Motor neuron (in vitro differentiated cells): Measurements from ENCODE around the gene IBA57. TPM values are rescaled to one million over a fixed set of nuclear protein-coding genes. Genes with fewer than 3 reads are reported as not detected.

Experiments used
- ATAC-seq, 8 experiments: fragments of 200-7000 bp; cut with Tn5 transposase; replicated peaks in 6 of 8; 2 replicates each; pipeline ENCODE4 v1.8.0; 2021; ENCODE audit warnings: mild to moderate bottlenecking in 8 of 8, moderate library complexity in 8 of 8
- H3K27ac ChIP-seq, 2 donors: fragments of 250-450 bp; sonication (Bioruptor Pico); 2 replicates each; pipeline ENCODE4 v1.9.0; 2021; ENCODE audit warnings: antibody characterized with exemption in 2 of 2, mild to moderate bottlenecking in 2 of 2, moderate library complexity in 1 of 2
- H3K4me1 ChIP-seq, 2 donors: fragments of 250-450 bp; sonication (Bioruptor Pico); replicated peaks in 1 of 2; 2 replicates each; pipeline ENCODE4 v1.6.1; 2021; ENCODE audit warnings: antibody characterized with exemption in 2 of 2, mild to moderate bottlenecking in 2 of 2, moderate library complexity in 1 of 2
- H3K4me3 ChIP-seq, 5 donors: fragments of 250-450 bp; sonication (Bioruptor Pico); 2 replicates each; pipeline ENCODE4 v1.9.0; 2021; ENCODE audit warnings: antibody characterized with exemption in 5 of 5, mild to moderate bottlenecking in 5 of 5, moderate library complexity in 4 of 5
- WGBS, 10 experiments: fragments of 450-650 bp; shearing (Covaris generic); methylation state at CpG; one replicate each; pipeline ENCODE4 v1.0.0; 2022; 5-methylcytosine and 5-hydroxymethylcytosine counted together
- in situ Hi-C, 9 experiments: fragments of 400-800 bp; cut with MboI; loops; one replicate each; pipeline ENCODE4 v1.15.0; 2021; ENCODE audit warnings: low sequenced_read_pairs in 9 of 9, low pct_unique_long_range_greater_than_20kb in 2 of 9; ENCODE audit not compliant: unreplicated experiment in 9 of 9
- total RNA-seq, 8 experiments: library from RNA; unstranded; fragments of 300-600 nt; gene quantifications; 2 replicates each; pipeline versions ENCODE4 v1.2.3 to v1.2.4, GENCODE V29; 2022

Gene IBA57
- total RNA-seq, 8 experiments from 2014 or later: 2.8 to 6.0 (median 4.2) TPM

- Histone ChIP-seq H3K4me3 (no peak overlapping the region), H3K27ac (no peak overlapping the region), H3K4me1 (peaks cover 37 to 43% of the 10 kb centered on the region in 2 donors)
- no peak for ATAC-seq
- in situ Hi-C loops: no loop called here
- 80 to 100% (median 93%) methylated on average over 1 to 10 of the region's 20 CpGs; no CpG with 5 or more reads in 4 of the 10 experiments for WGBS, 10 experiments
Measured at GRCh38 chr1:228147151-228147693, 18.4 kb upstream of the IBA57 start.

GRCh38 chr1:228147768-228148167 lies 17.8 kb upstream of the IBA57 start:
- H3K4me3 ChIP-seq: no peak overlapping the region
- in situ Hi-C loops: no loop called here
- 100% methylated on average over 1 to 2 of the region's 4 CpGs; no CpG with 5 or more reads in 8 of the 10 experiments for WGBS, 10 experiments
- no peak for ATAC-seq
- no peak overlapping the region for H3K27ac ChIP-seq
- peaks cover 31 to 38% of the 10 kb centered on the region in 2 donors for H3K4me1 ChIP-seq

- no peak for ATAC-seq
- in situ Hi-C loops: no loop called here
- no peak overlapping the region for H3K27ac ChIP-seq
- no peak overlapping the region for H3K4me3 ChIP-seq
- 60 to 100% (median 96%) methylated on average over 1 to 7 of the region's 18 CpGs; no CpG with 5 or more reads in 4 of the 10 experiments for WGBS, 10 experiments
- peaks cover 27 to 33% of the 10 kb centered on the region in 2 donors for H3K4me1 ChIP-seq
Measured at GRCh38 chr1:228148196-228148861, 17.3 kb upstream of the IBA57 start.

GRCh38 chr1:228148935-228149405 lies 16.6 kb upstream of the IBA57 start:
- peaks cover 22 to 27% of the 10 kb centered on the region in 2 donors for H3K4me1 ChIP-seq
- in situ Hi-C loops: no loop called here
- no peak overlapping the region for H3K4me3 ChIP-seq
- no peak for ATAC-seq
- H3K27ac ChIP-seq: peak overlapping the region in 1 of 2 donors; percentile 30
- WGBS, 10 experiments: 0 to 93% (median 87%) methylated on average over 1 to 5 of the region's 8 CpGs; no CpG with 5 or more reads in 7 of the 10 experiments

GRCh38 chr1:228149406-228150119 lies 16.0 kb upstream of the IBA57 start, which contains the start of gene GJC2:
Gene GJC2 (plus strand): TSS chr1:228149930. CDS start chr1:228157759, 7,829 bp downstream.
- peak; percentile 7 to 73 (median 56) for ATAC-seq
- in situ Hi-C loops: no loop called here
- WGBS, 10 experiments: 0 to 28% (median 0%) methylated on average over 1 to 4 of the region's 17 CpGs; no CpG with 5 or more reads in 7 of the 10 experiments
- Histone ChIP-seq H3K4me1 (peaks cover 22 to 27% of the 10 kb centered on the region in 2 donors), H3K27ac (peak within 1 kb of the TSS; percentile 29 to 30), H3K4me3 (no peak within 1 kb of the TSS)

GRCh38 chr1:228150120-228150460 lies 15.5 kb upstream of the IBA57 start:
- peak overlapping the region; percentile 29 to 30 for H3K27ac ChIP-seq
- in situ Hi-C loops: no loop called here
- peak in 4 of 8 experiments; percentile 1 to 27 (median 8) for ATAC-seq
- H3K4me1 ChIP-seq: peaks cover 22 to 27% of the 10 kb centered on the region in 2 donors
- H3K4me3 ChIP-seq: no peak overlapping the region
- 60 to 67% methylated on average over 1 to 3 of the region's 7 CpGs; no CpG with 5 or more reads in 8 of the 10 experiments for WGBS, 10 experiments

GRCh38 chr1:228150461-228151179 lies 15.0 kb upstream of the IBA57 start:
- in situ Hi-C loops: no loop called here
- peak overlapping the region in 1 of 2 donors; percentile 30 for H3K27ac ChIP-seq
- peak; percentile 25 to 49 (median 42) for ATAC-seq
- H3K4me1 ChIP-seq: peaks cover 22 to 27% of the 10 kb centered on the region in 2 donors
- no peak overlapping the region for H3K4me3 ChIP-seq
- WGBS, 10 experiments: 35 to 92% (median 74%) methylated on average over 2 to 10 of the region's 17 CpGs; no CpG with 5 or more reads in 5 of the 10 experiments

GRCh38 chr1:228151180-228151925 lies 14.3 kb upstream of the IBA57 start:
- peak in 6 of 8 experiments; percentile 1 to 5 (median 2) for ATAC-seq
- no peak overlapping the region for H3K4me3 ChIP-seq
- in situ Hi-C loops: no loop called here
- peak overlapping the region in 1 of 2 donors; percentile 30 for H3K27ac ChIP-seq
- peaks cover 22 to 27% of the 10 kb centered on the region in 2 donors for H3K4me1 ChIP-seq
- WGBS, 10 experiments: 77 to 95% (median 85%) methylated on average over 3 to 4 of the region's 12 CpGs; no CpG with 5 or more reads in 6 of the 10 experiments

GRCh38 chr1:228152097-228152917 lies 13.3 kb upstream of the IBA57 start:
- 87 to 100% (median 92%) methylated on average over 2 to 5 of the region's 19 CpGs; no CpG with 5 or more reads in 6 of the 10 experiments for WGBS, 10 experiments
- Histone ChIP-seq H3K4me1 (peaks cover 22 to 27% of the 10 kb centered on the region in 2 donors), H3K27ac (no peak overlapping the region), H3K4me3 (no peak overlapping the region)
- in situ Hi-C loops: no loop called here
- no peak for ATAC-seq

GRCh38 chr1:228152918-228153258 lies 12.7 kb upstream of the IBA57 start:
- H3K27ac ChIP-seq: no peak overlapping the region
- WGBS, 10 experiments: 0 to 100% (median 79%) methylated on average over 1 to 3 of the region's 3 CpGs; no CpG with 5 or more reads in 3 of the 10 experiments
- H3K4me1 ChIP-seq: peaks cover 22 to 27% of the 10 kb centered on the region in 2 donors
- H3K4me3 ChIP-seq: no peak overlapping the region
- in situ Hi-C loops: no loop called here
- no peak for ATAC-seq

GRCh38 chr1:228154021-228154669 lies 11.5 kb upstream of the IBA57 start:
- WGBS, 10 experiments: 53 to 100% (median 75%) methylated on average over 1 to 8 of the region's 11 CpGs; no CpG with 5 or more reads in 4 of the 10 experiments
- no peak for ATAC-seq
- Histone ChIP-seq H3K27ac (no peak overlapping the region), H3K4me3 (no peak overlapping the region), H3K4me1 (peaks cover 14 to 20% of the 10 kb centered on the region in 2 donors)
- in situ Hi-C loops: no loop called here
